Stimulated activated CD4-positive, alpha-beta T cell treated with anti-CD3 and anti-CD28 coated beads, Interleukin-15, amount 100 ng/mL, for 24 hours (primary cell): ENCODE measurements around the gene PRKAG2.

Experiments
- DNase-seq: peaks from one replicate; pipeline ENCODE4 v3.0.0-alpha.2; 2020

PRKAG2 gene

DNA sequence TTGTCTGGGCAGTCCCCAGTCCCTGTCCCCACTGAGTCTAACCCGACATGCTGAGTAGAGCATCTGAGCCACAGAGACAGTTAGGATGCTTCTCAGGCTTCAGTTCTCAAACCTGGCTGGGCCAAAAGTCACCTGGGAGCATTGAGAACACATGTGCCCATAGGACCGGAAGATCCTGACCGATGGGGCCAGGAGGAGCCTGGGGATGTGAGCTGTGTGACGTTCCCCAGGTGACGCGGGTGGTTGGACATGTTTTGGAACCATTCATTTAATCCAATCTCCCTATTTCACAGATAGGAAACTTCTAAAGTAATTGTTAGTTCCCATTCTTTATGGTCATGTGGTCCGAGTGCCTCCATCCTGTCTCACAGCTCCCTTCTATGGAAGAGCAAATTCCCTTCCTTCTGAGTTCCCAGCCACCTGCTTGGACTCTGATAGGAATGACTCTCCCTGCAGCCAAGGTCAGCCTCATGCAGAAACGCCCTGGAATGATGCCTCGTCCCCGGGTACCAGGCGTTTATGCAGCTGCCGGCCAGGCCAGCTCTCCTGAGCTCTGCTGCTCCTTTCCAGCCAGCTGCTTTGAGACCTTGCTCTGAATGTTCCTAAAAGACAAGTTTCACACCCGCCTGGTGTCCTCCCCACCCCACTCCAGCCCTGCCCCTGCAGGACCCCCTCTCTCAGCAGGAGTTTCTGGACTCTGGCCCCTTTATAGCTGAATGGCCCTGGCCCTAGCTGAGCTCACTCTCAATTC is 190.7 kb downstream of the PRKAG2 start:
- DNase-seq: no peak

DNA sequence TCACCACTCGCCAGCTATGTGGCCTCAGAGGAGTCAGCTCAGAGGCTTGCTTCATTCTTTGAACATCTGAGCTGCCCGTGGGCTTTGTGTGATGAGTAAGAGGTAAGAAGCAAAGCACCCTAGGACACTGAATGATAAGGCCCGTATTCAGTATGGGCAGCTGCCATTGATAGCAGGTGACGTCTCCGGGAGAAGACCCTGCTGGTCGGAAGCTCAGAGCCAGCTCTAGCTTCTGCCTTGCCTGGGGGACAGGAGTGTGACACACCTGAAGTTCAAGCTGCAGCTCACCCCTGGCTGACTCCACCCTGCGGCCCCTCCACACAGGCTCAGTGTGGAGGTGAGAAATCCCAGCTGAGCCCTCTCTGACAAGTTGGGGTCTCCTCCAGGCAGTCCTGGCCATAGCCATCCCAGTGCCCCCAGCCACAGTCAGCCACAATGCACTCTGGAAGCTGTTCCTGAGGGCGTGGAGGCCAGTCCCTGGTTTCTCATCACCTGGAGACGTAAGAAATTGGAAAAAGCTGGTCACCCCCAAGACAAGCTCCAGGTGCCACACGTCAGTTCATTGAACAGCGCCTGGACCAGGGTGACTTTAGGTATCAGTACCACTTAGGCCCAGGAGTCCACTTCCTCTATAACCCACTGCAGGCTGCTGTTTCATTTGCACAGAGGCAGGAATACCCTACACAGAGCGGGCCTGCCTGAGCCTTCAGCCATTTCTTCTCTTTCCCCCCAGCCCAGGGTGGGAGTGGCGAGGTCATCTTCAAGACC is 192.3 kb downstream of the PRKAG2 start:
- DNase-seq: no peak

DNA sequence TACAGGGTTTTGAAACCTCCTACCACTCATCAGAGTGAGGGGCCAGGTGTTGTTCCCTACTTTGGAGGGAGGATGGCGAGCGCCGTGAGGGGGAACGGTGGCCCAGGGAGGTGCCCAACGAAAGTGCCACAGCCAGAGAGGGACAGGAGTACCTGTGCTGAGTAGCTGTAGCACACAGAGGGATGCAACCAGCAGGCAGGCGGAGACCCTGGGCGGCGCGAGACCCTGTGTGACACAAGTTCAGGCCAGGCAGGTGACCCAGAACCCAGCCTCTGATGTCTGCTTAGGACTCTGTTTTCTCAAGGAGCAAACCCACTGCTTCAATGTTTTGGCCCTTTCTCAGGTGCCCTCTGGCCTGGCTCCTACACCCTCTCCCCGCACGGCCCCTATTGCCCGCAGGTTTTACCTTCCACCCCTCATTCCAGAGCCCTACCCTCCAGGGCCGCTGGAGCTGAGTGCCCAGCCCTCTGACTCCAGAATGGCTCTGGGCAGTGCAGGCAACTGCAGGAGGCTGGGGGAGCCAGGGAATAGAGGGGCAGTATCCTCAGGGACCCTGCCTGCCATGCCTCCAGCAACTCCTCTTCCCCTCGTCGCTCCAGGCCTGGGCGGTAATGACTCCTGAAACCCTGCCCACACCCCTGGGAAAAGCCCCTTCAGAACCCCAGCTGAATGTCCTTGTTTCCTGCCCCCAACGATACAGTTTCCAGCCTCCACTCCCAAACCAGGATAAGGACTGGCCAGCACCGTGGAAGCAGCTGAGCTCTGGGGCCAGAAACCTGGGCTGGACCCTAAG is 193.1 kb downstream of the PRKAG2 start:
- DNase-seq: no peak

DNA sequence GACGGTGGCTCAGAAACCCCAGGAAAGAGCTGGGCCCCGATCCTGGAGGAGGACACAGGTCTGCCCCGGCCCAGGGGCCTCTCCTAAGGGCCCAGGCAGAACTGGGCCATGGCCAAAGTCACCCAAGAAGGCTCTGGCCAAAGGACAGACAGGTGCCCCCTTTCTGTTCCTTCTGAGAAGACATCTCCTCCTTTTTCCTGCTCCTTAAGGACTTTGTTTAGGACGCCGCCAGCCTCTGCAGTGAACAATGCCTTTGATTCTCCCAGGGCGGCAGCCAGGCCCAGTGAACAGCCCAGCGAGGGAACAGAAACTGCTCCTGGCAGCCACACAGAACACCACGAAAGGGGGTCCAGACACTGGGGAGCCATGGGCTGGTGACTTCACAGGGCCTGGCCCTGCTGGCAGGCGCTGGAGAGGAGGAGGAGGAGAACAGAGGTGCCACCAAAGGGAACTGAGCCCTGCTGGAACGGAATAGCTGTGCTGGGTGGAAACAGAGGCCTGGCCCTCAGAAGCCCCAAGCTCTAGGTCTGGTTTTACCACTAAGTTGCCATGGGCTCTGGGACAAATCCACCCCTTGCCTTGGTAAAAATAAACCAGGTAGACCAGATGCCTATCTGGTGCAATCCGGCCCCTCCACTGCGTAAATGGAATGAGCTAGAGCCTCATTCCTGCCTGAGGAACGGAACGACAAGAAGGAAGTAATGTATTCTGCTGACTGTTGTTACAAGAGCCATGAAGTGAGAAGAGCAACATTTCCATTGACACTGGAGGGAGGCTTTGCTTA is 193.9 kb downstream of the PRKAG2 start:
- no peak for DNase-seq

DNA sequence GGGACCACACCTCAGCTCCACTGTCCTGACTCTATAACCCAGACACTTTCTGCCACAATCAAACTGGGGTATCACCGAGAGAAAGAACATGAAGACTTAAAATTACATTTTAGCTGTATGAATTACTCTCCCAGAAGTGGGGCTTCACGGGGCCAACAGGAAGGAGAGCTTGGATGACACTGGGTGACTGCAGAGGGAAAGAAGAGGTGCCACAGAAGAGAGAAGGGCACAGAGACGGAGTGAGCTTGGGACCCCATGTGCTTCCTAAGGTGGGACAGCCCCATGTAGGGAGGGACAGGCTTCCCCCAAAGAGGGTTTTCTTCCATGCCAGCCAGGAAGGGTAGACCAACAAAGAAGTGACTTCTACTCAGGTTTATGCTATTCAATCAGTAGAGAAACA is 195.2 kb downstream of the PRKAG2 start:
- DNase-seq: no peak

DNA sequence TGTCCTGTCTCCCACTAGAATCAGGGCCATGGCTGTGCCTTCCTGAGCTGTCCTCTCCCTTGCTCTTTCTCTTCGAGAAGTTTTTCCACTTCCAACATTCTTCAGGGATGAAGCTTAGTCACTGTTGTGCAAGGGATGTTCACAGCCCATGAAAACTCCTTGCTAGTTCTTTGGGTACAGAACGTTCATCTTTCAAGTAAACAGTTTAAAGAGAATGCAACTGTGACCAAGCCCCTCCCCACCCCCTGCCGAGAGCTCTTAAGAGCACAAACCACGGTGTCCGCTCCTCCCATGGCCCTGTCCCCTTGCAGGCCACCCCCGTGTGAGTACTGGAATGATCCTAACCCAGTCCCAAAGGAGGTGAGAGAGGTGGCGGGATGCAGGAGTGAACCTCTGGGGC is 196.1 kb downstream of the PRKAG2 start:
- DNase-seq: no peak

DNA sequence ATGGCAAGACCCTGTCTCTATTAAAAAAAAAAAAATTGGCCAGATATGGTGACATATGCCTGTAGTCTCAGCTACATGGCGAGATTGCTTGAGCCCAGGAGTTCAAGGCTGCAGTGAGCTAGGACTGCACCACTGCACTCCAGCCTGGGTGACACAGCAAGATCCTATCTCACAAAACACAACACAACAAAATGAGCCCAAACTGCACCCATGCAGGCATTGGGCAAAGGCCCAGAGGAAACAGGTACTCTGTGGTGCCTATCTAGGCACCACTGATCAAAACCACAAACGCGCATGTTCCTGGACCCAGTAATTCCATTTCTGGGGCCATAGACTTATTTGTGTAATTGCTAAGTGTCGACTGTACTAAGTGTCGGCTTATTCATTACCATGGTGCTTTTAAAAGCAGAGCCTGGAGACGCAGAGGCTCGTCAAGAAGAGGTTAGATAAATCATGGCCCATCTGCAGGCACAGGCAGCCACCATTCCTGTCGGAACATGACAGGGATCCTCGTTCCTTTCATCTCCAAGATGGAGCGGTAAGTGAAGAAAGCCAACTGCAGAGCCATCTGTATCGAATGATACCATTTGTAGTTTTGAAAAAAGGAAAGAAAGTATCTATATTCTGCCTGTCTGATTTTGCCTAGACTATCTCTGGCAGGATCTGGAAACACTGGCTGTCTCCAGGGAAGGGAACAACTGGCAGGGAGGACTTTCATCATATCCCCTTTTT is 196.9 kb downstream of the PRKAG2 start:
- DNase-seq: no peak

DNA sequence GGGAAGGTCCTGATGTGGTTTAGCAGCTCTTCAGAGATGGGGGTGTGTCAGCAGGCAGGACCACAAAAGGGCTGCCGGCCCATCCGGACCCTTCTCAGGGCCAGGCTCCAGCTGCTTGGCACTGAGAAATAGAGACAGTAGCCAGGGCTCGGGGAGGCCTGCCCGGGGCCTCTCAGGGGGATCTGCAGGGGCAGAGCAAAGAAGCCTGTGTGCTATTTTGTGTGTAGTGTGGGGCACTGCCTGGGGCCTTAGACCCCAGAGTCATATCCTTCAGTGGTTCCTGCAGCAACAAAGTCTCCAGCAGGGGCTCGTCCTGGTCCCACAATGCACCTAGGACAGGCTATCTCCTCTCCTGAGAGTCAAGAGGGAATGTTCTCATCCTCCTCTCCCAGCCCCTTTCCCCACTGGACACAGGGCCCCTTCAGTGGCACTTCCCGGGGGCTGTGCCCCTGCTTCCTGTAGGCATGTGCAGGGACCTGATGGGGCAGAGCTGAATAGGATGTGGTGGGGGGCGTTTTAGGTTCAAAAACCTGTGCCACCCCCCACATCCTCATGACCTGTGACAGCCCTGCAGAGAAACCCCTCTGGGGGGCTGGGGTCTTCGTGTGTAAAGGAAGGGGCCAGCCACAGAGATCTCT is 197.7 kb downstream of the PRKAG2 start:
- no peak for DNase-seq

DNA sequence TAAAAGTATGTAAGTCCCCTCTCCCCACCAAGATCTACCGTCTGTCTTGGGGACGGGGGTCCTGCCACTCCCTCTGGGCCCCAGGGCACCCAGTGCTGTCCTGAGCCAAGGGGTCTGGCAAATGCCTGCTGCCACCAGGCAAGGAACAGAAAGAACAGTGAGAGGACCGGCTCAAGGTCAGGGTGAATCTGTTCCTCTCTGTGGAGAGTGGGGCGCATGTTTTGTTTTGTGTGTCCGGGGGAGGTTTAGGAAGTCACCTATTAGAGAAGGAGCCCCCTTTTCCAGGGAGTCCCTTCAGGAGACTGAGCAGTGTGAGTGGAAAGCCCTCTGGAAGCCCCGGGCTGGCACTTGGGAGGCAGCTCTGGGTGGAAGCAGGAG is 198.7 kb downstream of the PRKAG2 start:
- no peak for DNase-seq

DNA sequence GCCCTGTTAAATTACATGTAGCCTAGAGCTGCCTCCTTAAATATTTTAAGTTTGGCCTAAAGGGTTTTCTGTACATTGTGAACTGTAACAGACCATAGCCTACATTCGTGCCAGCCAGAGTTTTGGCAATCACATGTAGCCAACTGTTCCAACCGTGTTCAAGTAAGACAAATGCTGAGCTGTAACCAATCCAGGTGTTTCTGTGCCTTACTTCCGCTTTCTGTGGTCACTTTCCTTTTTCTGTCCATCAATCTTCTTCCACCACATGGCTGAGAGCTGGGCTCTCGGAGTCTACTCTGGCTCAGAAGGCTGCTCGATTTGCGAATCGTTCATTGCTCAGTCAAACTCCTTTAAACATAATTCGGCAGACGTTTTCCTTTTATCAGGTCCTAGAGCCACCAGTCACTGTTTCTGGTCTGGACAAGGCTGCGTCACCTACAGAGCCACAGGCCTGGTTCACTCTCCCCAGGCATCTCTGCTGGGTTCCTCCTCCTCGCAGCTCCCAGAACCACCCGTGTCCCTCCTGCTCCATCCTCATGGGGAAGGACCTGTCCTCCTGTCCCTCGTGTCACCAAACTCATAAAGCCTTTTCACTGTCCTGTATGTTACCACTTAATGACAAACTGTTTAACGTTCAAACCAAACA is 199.2 kb downstream of the PRKAG2 start:
- no peak for DNase-seq

DNA sequence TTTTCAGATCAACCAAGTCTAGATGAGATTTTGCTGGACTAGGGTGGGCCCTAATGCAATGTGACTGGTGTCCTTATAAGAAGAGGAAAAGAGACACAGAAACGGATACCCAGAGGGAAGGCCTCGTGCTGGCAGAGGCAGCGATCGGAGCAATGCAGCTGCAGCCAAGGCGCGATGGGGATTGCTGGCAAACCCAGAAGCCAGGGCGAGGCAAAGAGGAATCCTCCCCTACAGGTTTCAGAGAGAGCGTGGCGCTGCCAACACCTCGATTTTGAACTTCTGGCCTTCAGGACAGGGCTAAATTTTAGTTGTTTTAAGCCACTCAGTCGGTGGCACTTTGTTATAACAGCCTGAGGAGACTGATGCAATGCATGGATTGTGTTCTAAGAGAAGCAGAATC is 200.2 kb downstream of the PRKAG2 start:
- DNase-seq: no peak

DNA sequence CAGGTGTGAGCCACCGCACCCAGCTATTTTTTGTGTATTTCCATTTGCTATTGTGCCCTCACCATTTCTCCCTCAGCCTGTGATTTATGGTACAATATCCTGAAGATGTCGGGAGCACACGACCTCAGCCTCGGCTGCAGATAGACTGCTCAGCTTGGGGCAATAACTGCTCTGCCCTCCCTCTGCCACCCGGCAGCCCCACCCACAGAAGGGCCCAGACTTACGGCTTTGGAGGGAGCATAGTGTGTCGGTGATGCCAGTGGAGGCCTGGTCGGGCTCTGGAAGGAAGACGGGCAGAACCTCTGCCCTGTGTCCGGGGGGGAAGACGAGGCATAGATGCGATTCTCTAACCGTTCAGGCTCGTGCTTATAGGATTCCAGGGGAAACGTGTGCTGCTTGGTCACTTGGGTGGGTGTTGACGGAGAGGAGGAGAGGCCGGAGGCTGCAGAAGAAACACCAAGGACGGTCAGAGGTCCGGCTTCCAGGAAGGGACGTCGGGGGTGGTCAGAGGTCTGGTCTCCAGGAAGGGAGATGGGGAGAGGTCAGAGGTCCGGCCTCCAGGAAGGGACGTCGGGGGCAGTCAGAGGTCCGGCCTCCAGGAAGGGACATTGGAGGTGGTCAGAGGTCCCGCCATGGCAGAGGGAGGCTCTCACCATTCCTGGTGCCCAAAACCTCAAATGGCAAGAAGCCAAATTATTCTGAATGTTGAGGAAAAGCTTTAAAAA is 201.6 kb downstream of the PRKAG2 start:
- no peak for DNase-seq

DNA sequence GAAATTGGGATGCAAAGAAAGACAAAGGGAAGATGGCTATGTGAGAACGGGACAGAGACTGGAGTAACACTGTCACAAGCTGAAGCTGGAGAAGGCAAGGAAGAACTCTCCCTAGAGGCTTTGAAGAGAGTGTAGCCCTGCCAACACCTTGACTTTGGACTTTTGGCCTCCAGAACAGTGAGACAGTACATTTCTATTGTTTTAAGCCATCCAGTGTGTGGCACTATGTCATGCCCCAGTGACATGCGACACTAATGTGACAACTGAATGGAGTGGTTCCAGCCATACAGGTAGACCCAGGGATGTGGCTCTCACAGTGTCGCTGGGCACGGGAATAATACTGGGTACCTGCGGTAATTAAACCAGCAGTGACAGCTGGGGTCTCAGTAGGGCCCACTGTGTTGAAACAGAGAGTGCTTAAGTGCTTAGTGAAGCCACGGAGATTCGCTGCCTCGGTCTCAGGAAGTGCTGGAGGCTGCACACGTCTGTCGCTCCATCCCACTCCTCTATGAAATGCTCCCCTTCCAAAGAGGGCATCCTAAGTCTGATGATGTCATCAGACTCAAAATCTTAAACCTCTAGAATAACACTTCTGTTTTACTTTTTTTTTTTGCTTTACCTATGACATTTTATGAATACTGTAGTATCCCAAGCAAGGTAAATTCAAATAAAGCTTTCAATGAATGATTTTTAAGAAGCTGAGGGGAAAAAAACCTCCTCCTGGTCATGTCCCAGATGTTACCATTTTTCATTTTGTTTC is 202.6 kb downstream of the PRKAG2 start:
- no peak for DNase-seq

DNA sequence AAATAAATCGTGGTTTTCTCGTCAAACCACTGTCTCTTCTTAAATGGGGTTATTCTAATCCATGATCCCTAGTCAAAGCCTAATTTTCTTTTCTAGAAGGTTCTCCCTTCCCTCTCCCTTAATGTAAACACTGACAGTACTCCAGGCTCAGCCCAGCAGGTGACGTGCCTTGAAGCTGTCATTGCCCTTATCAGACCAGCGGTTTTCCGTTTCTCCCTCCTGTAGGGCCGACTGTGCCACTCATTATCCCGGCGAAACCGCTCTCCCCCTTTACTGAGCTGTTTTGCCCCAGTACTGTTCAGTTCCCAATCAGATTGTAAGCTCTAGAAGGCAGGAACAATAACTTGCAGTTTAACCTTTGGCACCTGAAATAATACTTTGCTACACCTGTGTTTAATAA is 203.7 kb downstream of the PRKAG2 start:
- DNase-seq: no peak

DNA sequence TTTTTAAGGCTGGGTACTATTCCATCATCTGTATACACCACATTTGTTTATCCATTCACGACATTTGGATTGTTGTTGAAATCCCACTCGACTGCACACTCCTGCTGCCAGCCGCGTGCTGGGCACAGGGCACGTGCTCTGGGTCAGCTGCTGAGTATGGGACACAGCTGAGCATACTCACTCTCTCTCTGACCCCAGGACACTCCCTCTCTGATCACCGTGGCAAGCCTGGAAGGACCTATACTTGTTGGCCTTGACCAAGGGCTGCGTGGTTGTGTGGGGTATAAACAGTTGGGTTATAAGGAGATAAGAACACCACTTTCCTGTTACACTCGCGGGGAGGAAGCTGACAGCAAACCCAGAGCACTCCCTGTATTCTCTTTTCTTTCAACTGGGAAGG is 204.2 kb downstream of the PRKAG2 start:
- no peak for DNase-seq

DNA sequence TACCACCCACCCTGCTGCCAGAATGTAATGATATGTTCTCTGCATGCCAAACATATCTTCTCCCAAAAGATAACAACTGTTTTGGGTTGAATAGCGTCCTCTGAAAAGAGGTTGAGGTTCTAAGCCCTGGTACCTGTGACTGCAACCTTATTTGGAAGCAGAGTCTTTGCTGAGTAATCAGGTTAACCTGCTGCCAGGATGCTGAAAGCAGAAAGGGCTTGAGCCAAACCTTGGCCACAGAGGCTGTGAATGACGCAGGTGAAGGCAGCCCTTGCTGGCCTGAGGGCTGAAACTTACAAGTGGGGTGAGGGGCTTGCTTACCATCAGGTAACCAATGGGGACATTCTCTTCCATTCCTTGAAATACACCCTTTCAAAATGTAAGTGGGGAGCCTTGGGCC is 205.4 kb downstream of the PRKAG2 start:
- no peak for DNase-seq

DNA sequence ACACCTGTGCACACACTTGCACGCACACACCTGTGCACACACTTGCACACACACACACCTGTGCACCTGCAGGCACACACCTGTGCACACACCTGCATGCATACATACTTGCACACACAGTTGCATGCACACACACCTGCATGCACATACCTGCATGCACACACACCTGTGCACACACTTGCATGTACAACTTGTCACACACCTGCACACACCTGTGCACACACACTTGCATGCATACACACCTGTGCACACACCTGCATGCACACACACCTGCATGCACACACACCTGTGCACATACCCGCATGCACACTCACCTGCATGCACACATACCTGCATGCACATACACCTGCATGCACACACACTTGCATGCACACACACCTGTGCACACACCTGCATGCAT is 207.2 kb downstream of the PRKAG2 start:
- no peak for DNase-seq

DNA sequence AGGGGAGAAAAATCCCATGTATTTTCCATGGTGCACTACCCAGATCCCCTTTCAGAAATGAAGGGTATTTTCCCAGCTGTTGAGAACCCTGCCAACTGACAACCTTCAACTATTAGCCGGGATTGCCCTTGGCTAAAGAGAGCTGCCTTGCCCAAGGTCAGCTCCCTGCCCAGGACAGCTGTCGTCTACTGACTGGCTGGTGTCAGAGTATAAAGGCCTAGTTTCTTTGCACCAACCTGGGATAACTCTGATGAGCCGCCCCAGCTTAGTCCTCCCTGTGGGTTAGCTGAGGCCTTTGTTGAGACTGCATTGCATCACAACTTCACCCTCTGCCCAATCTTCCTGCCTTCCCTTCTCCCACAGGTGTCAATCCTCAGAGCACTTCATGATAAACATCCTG is 210.0 kb downstream of the PRKAG2 start:
- no peak for DNase-seq

DNA sequence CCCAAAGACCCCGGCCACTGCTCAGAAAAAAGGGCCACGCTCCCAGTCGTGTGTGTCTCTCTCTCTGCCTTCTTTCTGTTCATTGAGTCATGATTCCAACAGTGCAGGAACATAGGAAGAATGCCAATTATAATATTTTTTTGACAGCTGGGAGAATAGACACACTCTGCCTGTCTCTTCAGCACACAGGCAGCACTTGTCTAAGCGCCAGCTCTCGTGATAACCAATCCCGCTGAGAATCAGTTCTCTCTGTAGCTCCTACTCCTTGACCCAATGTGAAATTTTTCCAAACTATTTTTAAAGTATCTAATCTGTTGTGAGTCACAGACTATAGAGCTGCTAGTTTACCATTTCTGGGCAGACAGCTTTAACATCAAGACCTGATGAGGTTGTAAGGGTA is 211.5 kb downstream of the PRKAG2 start:
- DNase-seq: no peak

DNA sequence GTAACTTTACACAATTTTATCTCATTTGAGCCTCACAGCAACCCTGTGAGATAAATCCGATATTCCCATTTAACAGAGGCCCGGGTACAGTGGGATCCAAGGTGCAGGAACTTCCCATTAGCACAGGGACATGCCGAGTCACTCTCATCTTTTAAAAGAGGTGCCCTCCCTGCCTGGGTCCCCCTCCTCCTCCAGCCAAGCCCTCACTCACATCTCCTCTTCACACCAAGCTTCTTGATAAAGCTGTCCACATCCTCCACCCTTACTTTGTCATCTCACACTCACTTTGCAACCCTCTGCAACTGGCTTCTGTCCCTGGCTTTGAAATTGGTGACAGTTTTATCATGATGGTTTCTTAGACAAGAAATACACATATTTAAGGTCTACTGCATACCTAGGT is 212.6 kb downstream of the PRKAG2 start:
- DNase-seq: no peak
